ENCODE results near the gene KIZ. TPM values are rescaled to one million over a fixed set of nuclear protein-coding genes. Genes with fewer than 3 reads are reported as not detected.
A peak's percentile ranks its signal among the peaks of the same experiment; 100 is the strongest.

The KIZ gene
- total RNA-seq, 1 experiment from 2014 or later: 43.6 TPM

GRCh38 chr20:21105429-21106170 is 20.3 kb upstream of the KIZ start (continued):
- TF ChIP-seq ELF4 (CRISPR knock-in tag; IDR thresholded peaks at IDR 0.05; ENCODE audit: low read depth) (no peak), HMGA2 (CRISPR knock-in tag; IDR thresholded peaks at IDR 0.05) (no peak), TEAD4 (CRISPR knock-in tag; IDR thresholded peaks at IDR 0.05) (no peak), E2F1 (CRISPR knock-in tag; IDR thresholded peaks at IDR 0.05) (no peak), USF1 (CRISPR knock-in tag; IDR thresholded peaks at IDR 0.05) (no peak), ZNF416 (CRISPR knock-in tag; IDR thresholded peaks at IDR 0.05) (no peak), PREB (CRISPR knock-in tag; IDR thresholded peaks at IDR 0.05; ENCODE audit: borderline replicate concordance) (no peak), TCF7 (CRISPR knock-in tag; IDR thresholded peaks at IDR 0.05; ENCODE audit: low read depth) (no peak), ZNF138 (CRISPR knock-in tag; conservative IDR thresholded peaks at IDR 0.05) (no peak)

- H3K27me3 Mint-ChIP-seq (ENCODE audit: low read depth): peaks cover 75% of the 10 kb centered on the region
- POLR2A ChIA-PET: no interaction called here
Observed at GRCh38 chr20:21106171-21107017, 19.5 kb upstream of the KIZ start, which contains the start of gene LINC00237. LINC00237 (minus strand) TSS chr20:21106358.

More at GRCh38 chr20:21106171-21107017, 19.5 kb upstream of the KIZ start, which contains the start of gene LINC00237:
- Mint-ChIP-seq H3K9me3 (no peaks in the 10 kb centered on the region), H3K36me3 (no peaks in the 10 kb centered on the region), H3K4me1 (peaks cover 44% of the 10 kb centered on the region), H3K4me3 (peak within 1 kb of the TSS; percentile 82), H3K27ac (no peak within 1 kb of the TSS)
- ATAC-seq (no peak), DNase-seq (ENCODE audit: low spot score) (no peak)
- CTCF ChIA-PET: interaction anchor here (1.0 to 2.5 kb wide), 4 partner anchors 8 to 399 kb away, joined by 4 to 7 read pairs (median 6); no protein-coding TSS in a partner anchor
- no peak for TF ChIP-seq FOXJ3 (CRISPR knock-in tag; IDR thresholded peaks at IDR 0.05; ENCODE audit: borderline replicate concordance)
- TF ChIP-seq ATF3 (CRISPR knock-in tag; conservative IDR thresholded peaks at IDR 0.05): no peak
- TF ChIP-seq FOXP4 (CRISPR knock-in tag; IDR thresholded peaks at IDR 0.05): peak; percentile 24; the same call in 1 of the 2 replicates
- TF ChIP-seq NFATC4 (CRISPR knock-in tag; IDR thresholded peaks at IDR 0.05): no peak
- TF ChIP-seq NR2C2 (CRISPR knock-in tag; IDR thresholded peaks at IDR 0.05): no peak
- 0 out of 2 replicates have a peak, but pooled peaks have one; percentile 58 for TF ChIP-seq ZNF281 (CRISPR knock-in tag; IDR thresholded peaks at IDR 0.05)
